HepG2 (cell line): ENCODE measurements around the gene PHF14. TPM values are rescaled to one million over a fixed set of nuclear protein-coding genes. Genes with fewer than 3 reads are reported as not detected.

Source experiments
- ATM ChIP-seq: fragments of 450-650 bp; IDR thresholded peaks from 2 replicates; pipeline ENCODE4 v1.7.1; 2017; ENCODE audit warnings: mild to moderate bottlenecking, borderline replicate concordance
- GABPB1 ChIP-seq: IDR thresholded peaks from 2 replicates; pipeline ENCODE4 v1.6.1; 2016; ENCODE audit warnings: mild to moderate bottlenecking, missing genetic modification reagents, moderate library complexity, missing compliant biosample characterization
- GTF2F1 ChIP-seq: fragments of 150-350 bp; IDR thresholded peaks from 2 replicates; pipeline ENCODE4 v1.6.1; 2014; ENCODE audit warnings: low read length
- GTF3A ChIP-seq: sonication (generic); formaldehyde crosslinking; conservative IDR thresholded peaks from 2 replicates; pipeline ENCODE4 v1.4.0; 2020; ENCODE audit warnings: mild to moderate bottlenecking, missing genetic modification reagents
- HDAC1 ChIP-seq: sonication (generic); formaldehyde crosslinking; IDR thresholded peaks from 2 replicates; pipeline ENCODE4 v1.5.1; 2020; ENCODE audit warnings: mild to moderate bottlenecking, missing genetic modification reagents
- NFYB ChIP-seq: sonication (generic); formaldehyde crosslinking; IDR thresholded peaks from 2 replicates; pipeline ENCODE4 v1.4.0; 2020; ENCODE audit warnings: missing genetic modification reagents
- PITX1 ChIP-seq: sonication (generic); formaldehyde crosslinking; IDR thresholded peaks from 2 replicates; pipeline ENCODE4 v1.5.1; 2020; ENCODE audit warnings: mild to moderate bottlenecking, missing genetic modification reagents
- SIN3B ChIP-seq: fragments of 150-350 bp; IDR thresholded peaks from 2 replicates; pipeline ENCODE4 v1.6.1; 2014; ENCODE audit warnings: low read length
- TAF15 ChIP-seq: fragments of 200-400 bp; formaldehyde crosslinking; IDR thresholded peaks from one replicate; pipeline ENCODE4 v1.6.1; 2018; ENCODE audit warnings: mild to moderate bottlenecking, low read depth, low read length; ENCODE audit not compliant: poor library complexity, severe bottlenecking
- THRA ChIP-seq: sonication (generic); formaldehyde crosslinking; IDR thresholded peaks from 2 replicates; pipeline ENCODE4 v1.4.0; 2020; ENCODE audit warnings: missing genetic modification reagents, borderline replicate concordance
- ZNF672 ChIP-seq: sonication (generic); formaldehyde crosslinking; IDR thresholded peaks from 2 replicates; pipeline ENCODE4 v1.8.1; 2022; ENCODE audit warnings: missing genetic modification reagents
- ZNF724P ChIP-seq: sonication (generic); formaldehyde crosslinking; IDR thresholded peaks from 2 replicates; pipeline ENCODE4 v1.8.0; 2022; ENCODE audit warnings: missing genetic modification reagents, borderline replicate concordance
- polyA plus RNA-seq, 8 experiments: library from polyadenylated mRNA; depleted of rRNA in 3 of 8; stranded (reverse) in 7 of 8; unstranded in 1 of 8; fragments of >200 nt; fragmentation: Illumina TruSeq in 4 of 8; extraction: Trizol in 4 of 8; gene quantifications; 2 replicates each; pipeline versions ENCODE4 v1.2.1 to v1.2.3, GENCODE V29; 2011 to 2016; ENCODE audit warnings: low read depth in 4 of 8, missing spikeins in 1 of 8, mixed read lengths in 1 of 8; ENCODE audit not compliant: insufficient read depth in 1 of 8
- total RNA-seq, 5 experiments: library from RNA; depleted of rRNA; stranded (reverse); fragments of >200 nt; fragmentation: Illumina TruSeq; extraction: Trizol; gene quantifications; 2 replicates each; pipeline ENCODE4 v1.2.3, GENCODE V29; 2016; ENCODE audit warnings: low read depth in 1 of 5
- TF ChIP-seq, protein P1 (sequence below): IDR thresholded peaks from 2 replicates; pipeline ENCODE4 v1.4.0; 2020; ENCODE audit warnings: mild to moderate bottlenecking, missing genetic modification reagents
- TF ChIP-seq, protein P2 (sequence below): sonication (generic); formaldehyde crosslinking; IDR thresholded peaks from 2 replicates; pipeline ENCODE4 v1.5.0; 2020; ENCODE audit warnings: missing genetic modification reagents
- TF ChIP-seq, protein P3 (sequence below), 2 experiments: fragments of 450-650 bp in 1 of 2; sonication (generic) in 1 of 2; formaldehyde crosslinking; IDR thresholded peaks; 2 replicates each; pipeline versions ENCODE4 v1.5.0 to v1.8.0; 2020 to 2022; ENCODE audit warnings: mild to moderate bottlenecking in 1 of 2, missing genetic modification reagents in 1 of 2
- TF ChIP-seq, protein P4 (sequence below): sonication (generic); formaldehyde crosslinking; IDR thresholded peaks from 2 replicates; pipeline ENCODE4 v1.9.0; 2022; ENCODE audit warnings: missing genetic modification reagents, mild to moderate bottlenecking, borderline replicate concordance
- TF ChIP-seq, protein P5 (sequence below): sonication (generic); formaldehyde crosslinking; IDR thresholded peaks from 2 replicates; pipeline ENCODE4 v1.5.0; 2020; ENCODE audit warnings: mild to moderate bottlenecking, missing genetic modification reagents

PHF14 gene
- total and polyA plus RNA-seq, 2 of the 13 experiments (the other 11 are each of a cell fraction or from before 2014, with no cell fraction given) = 18.9 to 68.7 TPM

DNA sequence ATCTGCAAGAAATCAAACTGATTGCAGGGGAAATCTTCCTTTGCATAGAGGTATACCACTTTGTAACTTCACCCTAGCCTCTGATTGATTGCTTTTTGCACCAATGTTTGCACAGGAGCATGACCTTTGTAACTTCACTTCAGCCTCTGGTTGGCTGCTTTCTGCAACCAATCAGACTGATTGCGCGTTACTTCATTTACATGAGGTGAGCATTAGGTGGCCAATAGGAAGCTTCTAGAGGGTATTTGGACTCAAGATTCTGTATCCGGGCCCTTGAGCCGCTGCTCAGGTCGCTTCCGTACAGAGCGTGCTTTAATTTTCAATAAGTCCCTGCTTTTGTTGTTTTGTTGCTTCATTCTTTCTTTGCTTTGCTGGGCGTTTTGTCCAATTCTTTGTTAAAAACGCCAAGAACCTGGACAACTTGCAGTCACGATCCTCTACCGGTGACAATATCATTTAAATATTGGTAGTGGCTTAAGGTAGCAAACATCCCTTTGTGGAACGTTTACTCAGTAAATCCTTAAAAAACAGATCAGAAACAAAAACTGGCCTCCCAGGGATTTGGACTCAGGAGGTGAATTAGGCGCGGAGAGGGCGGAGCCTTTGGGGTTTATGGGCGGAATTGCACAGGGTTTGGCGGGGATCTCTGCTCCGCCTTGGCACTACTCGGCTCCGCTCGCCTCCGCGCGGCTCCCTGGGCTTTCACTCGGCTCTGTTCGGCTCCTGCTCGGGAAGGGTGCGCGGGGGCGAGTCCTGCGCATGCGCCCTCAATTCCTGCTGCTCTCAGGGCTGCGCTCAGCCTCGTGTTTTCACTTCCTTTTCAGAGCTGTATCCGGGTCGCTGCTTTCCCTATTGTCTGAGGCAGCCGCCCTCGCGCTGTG, at the start of gene PHF14 (continued):
- TF ChIP-seq, protein P1, sequence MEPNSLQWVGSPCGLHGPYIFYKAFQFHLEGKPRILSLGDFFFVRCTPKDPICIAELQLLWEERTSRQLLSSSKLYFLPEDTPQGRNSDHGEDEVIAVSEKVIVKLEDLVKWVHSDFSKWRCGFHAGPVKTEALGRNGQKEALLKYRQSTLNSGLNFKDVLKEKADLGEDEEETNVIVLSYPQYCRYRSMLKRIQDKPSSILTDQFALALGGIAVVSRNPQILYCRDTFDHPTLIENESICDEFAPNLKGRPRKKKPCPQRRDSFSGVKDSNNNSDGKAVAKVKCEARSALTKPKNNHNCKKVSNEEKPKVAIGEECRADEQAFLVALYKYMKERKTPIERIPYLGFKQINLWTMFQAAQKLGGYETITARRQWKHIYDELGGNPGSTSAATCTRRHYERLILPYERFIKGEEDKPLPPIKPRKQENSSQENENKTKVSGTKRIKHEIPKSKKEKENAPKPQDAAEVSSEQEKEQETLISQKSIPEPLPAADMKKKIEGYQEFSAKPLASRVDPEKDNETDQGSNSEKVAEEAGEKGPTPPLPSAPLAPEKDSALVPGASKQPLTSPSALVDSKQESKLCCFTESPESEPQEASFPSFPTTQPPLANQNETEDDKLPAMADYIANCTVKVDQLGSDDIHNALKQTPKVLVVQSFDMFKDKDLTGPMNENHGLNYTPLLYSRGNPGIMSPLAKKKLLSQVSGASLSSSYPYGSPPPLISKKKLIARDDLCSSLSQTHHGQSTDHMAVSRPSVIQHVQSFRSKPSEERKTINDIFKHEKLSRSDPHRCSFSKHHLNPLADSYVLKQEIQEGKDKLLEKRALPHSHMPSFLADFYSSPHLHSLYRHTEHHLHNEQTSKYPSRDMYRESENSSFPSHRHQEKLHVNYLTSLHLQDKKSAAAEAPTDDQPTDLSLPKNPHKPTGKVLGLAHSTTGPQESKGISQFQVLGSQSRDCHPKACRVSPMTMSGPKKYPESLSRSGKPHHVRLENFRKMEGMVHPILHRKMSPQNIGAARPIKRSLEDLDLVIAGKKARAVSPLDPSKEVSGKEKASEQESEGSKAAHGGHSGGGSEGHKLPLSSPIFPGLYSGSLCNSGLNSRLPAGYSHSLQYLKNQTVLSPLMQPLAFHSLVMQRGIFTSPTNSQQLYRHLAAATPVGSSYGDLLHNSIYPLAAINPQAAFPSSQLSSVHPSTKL (CRISPR knock-in tag) = no peak; the same call in 1 of the 2 replicates
- TF ChIP-seq TAF15 = no peak
- TF ChIP-seq, protein P2, sequence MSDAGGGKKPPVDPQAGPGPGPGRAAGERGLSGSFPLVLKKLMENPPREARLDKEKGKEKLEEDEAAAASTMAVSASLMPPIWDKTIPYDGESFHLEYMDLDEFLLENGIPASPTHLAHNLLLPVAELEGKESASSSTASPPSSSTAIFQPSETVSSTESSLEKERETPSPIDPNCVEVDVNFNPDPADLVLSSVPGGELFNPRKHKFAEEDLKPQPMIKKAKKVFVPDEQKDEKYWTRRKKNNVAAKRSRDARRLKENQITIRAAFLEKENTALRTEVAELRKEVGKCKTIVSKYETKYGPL (CRISPR knock-in tag) = no peak
- TF ChIP-seq GTF2F1 = no peak
- TF ChIP-seq SIN3B = no peak
- peak; percentile 96 for TF ChIP-seq NFYB
- no peak for TF ChIP-seq ZNF672 (CRISPR knock-in tag)
- TF ChIP-seq GTF3A (CRISPR knock-in tag) = no peak
- no peak for TF ChIP-seq HDAC1
- peak; percentile 84 for TF ChIP-seq GABPB1 (CRISPR knock-in tag)
- peak; percentile 61; the same call in 1 of the 2 replicates for TF ChIP-seq PITX1 (CRISPR knock-in tag)
- TF ChIP-seq, protein P3, sequence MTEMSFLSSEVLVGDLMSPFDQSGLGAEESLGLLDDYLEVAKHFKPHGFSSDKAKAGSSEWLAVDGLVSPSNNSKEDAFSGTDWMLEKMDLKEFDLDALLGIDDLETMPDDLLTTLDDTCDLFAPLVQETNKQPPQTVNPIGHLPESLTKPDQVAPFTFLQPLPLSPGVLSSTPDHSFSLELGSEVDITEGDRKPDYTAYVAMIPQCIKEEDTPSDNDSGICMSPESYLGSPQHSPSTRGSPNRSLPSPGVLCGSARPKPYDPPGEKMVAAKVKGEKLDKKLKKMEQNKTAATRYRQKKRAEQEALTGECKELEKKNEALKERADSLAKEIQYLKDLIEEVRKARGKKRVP (CRISPR knock-in tag; IDR thresholded peaks at IDR 0.05) = 0 out of 4 replicates have a peak, but pooled peaks of 1 of the 2 experiments have one; percentile 10
- TF ChIP-seq, protein P4, sequence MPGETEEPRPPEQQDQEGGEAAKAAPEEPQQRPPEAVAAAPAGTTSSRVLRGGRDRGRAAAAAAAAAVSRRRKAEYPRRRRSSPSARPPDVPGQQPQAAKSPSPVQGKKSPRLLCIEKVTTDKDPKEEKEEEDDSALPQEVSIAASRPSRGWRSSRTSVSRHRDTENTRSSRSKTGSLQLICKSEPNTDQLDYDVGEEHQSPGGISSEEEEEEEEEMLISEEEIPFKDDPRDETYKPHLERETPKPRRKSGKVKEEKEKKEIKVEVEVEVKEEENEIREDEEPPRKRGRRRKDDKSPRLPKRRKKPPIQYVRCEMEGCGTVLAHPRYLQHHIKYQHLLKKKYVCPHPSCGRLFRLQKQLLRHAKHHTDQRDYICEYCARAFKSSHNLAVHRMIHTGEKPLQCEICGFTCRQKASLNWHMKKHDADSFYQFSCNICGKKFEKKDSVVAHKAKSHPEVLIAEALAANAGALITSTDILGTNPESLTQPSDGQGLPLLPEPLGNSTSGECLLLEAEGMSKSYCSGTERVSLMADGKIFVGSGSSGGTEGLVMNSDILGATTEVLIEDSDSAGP (CRISPR knock-in tag) = peak; percentile 32
- no peak for TF ChIP-seq ZNF724P
- TF ChIP-seq, protein P5, sequence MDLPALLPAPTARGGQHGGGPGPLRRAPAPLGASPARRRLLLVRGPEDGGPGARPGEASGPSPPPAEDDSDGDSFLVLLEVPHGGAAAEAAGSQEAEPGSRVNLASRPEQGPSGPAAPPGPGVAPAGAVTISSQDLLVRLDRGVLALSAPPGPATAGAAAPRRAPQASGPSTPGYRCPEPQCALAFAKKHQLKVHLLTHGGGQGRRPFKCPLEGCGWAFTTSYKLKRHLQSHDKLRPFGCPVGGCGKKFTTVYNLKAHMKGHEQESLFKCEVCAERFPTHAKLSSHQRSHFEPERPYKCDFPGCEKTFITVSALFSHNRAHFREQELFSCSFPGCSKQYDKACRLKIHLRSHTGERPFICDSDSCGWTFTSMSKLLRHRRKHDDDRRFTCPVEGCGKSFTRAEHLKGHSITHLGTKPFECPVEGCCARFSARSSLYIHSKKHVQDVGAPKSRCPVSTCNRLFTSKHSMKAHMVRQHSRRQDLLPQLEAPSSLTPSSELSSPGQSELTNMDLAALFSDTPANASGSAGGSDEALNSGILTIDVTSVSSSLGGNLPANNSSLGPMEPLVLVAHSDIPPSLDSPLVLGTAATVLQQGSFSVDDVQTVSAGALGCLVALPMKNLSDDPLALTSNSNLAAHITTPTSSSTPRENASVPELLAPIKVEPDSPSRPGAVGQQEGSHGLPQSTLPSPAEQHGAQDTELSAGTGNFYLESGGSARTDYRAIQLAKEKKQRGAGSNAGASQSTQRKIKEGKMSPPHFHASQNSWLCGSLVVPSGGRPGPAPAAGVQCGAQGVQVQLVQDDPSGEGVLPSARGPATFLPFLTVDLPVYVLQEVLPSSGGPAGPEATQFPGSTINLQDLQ (CRISPR knock-in tag) = no peak
- peak; percentile 7; the same call in 1 of the 2 replicates for TF ChIP-seq THRA (CRISPR knock-in tag)
- TF ChIP-seq ATM = no peak
